H1 (cell line): ENCODE results near the gene CDC42BPB.

Experiments used
- CTCF ChIP-seq, 3 experiments: IDR thresholded peaks; 1 replicate in 2 of 3; 2 replicates in 1 of 3; pipeline versions ENCODE4 v1.5.1 to v1.6.1; 2011; ENCODE audit warnings: low read length in 3 of 3, mild to moderate bottlenecking in 3 of 3, inconsistent platforms in 2 of 3, low read depth in 1 of 3, moderate library complexity in 1 of 3; ENCODE audit not compliant: insufficient read depth in 1 of 3; ENCODE audit errors: control extremely low read depth in 1 of 3
- E2F6 ChIP-seq: IDR thresholded peaks from 2 replicates; pipeline ENCODE4 v1.6.1; 2012; ENCODE audit warnings: inconsistent platforms
- EGR1 ChIP-seq: IDR thresholded peaks from 2 replicates; pipeline ENCODE4 v1.6.1; 2011; ENCODE audit warnings: low read depth, low read length, borderline replicate concordance
- EZH2 ChIP-seq: fragments of 200-600 bp; sonication (generic); IDR thresholded peaks from 2 replicates; pipeline ENCODE4 v1.7.1; 2012; ENCODE audit warnings: low read depth, mild to moderate bottlenecking, moderate library complexity, low read length, inconsistent platforms; ENCODE audit not compliant: severe bottlenecking
- MAX ChIP-seq: IDR thresholded peaks from 2 replicates; pipeline ENCODE4 v1.6.1; 2012; ENCODE audit warnings: inconsistent platforms
- POLR2A ChIP-seq, 2 experiments: IDR thresholded peaks; 1 replicate in 1 of 2; 2 replicates in 1 of 2; pipeline ENCODE4 v1.6.1; 2011; ENCODE audit warnings: low read depth in 2 of 2, low read length in 2 of 2, mild to moderate bottlenecking in 2 of 2; ENCODE audit errors: control extremely low read depth in 1 of 2
- POLR2AphosphoS5 ChIP-seq: IDR thresholded peaks from 2 replicates; pipeline ENCODE4 v1.6.1; 2011; ENCODE audit warnings: low read depth, low read length
- RAD21 ChIP-seq, 2 experiments: IDR thresholded peaks in 1 of 2; conservative IDR thresholded peaks in 1 of 2; 2 replicates each; pipeline ENCODE4 v1.6.1; 2011; ENCODE audit warnings: low read depth in 2 of 2, low read length in 2 of 2, improper control_type of control experiment in 1 of 2, inconsistent platforms in 1 of 2, mild to moderate bottlenecking in 1 of 2, moderate library complexity in 1 of 2
- TAF1 ChIP-seq: IDR thresholded peaks from 2 replicates; pipeline ENCODE4 v1.6.1; 2011; ENCODE audit warnings: mild to moderate bottlenecking, low read depth, low read length
- USF2 ChIP-seq: IDR thresholded peaks from 2 replicates; pipeline ENCODE4 v1.6.1; 2011; ENCODE audit warnings: low read length, improper control_type of control experiment

GRCh38 chr14:103073876-103074728, 16.8 kb upstream of the CDC42BPB start:
- TF ChIP-seq POLR2A (IDR thresholded peaks at IDR 0.05; ENCODE audit: control extremely low read depth in 1 of 2, low read depth in 2 of 2, low read length in 2 of 2) (no peak), CTCF (IDR thresholded peaks at IDR 0.05; ENCODE audit: control extremely low read depth in 1 of 3, insufficient read depth in 1 of 3, low read depth in 1 of 3, low read length in 3 of 3) (no peak), MAX (no peak), EZH2 (no peak), RAD21 (IDR thresholded peaks at IDR 0.05 in 1 of 2, conservative IDR thresholded peaks at IDR 0.05 in 1 of 2; ENCODE audit: low read depth in 2 of 2, low read length in 2 of 2) (no peak), E2F6 (no peak), EGR1 (no peak), POLR2AphosphoS5 (no peak), USF2 (no peak), TAF1 (no peak)
